ENCODE data around the gene SMPD3. TPM values are rescaled to one million over a fixed set of nuclear protein-coding genes. Genes with fewer than 3 reads are reported as not detected.

SMPD3 gene
- total RNA-seq, 1 experiment from 2014 or later = 1.4 TPM

- TF ChIP-seq, protein P1, sequence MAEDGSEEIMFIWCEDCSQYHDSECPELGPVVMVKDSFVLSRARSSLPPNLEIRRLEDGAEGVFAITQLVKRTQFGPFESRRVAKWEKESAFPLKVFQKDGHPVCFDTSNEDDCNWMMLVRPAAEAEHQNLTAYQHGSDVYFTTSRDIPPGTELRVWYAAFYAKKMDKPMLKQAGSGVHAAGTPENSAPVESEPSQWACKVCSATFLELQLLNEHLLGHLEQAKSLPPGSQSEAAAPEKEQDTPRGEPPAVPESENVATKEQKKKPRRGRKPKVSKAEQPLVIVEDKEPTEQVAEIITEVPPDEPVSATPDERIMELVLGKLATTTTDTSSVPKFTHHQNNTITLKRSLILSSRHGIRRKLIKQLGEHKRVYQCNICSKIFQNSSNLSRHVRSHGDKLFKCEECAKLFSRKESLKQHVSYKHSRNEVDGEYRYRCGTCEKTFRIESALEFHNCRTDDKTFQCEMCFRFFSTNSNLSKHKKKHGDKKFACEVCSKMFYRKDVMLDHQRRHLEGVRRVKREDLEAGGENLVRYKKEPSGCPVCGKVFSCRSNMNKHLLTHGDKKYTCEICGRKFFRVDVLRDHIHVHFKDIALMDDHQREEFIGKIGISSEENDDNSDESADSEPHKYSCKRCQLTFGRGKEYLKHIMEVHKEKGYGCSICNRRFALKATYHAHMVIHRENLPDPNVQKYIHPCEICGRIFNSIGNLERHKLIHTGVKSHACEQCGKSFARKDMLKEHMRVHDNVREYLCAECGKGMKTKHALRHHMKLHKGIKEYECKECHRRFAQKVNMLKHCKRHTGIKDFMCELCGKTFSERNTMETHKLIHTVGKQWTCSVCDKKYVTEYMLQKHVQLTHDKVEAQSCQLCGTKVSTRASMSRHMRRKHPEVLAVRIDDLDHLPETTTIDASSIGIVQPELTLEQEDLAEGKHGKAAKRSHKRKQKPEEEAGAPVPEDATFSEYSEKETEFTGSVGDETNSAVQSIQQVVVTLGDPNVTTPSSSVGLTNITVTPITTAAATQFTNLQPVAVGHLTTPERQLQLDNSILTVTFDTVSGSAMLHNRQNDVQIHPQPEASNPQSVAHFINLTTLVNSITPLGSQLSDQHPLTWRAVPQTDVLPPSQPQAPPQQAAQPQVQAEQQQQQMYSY (CRISPR knock-in tag; IDR thresholded peaks at IDR 0.05) = no peak
- TF ChIP-seq SOX15 (CRISPR knock-in tag; IDR thresholded peaks at IDR 0.05) = no peak
- TF ChIP-seq, protein P2, sequence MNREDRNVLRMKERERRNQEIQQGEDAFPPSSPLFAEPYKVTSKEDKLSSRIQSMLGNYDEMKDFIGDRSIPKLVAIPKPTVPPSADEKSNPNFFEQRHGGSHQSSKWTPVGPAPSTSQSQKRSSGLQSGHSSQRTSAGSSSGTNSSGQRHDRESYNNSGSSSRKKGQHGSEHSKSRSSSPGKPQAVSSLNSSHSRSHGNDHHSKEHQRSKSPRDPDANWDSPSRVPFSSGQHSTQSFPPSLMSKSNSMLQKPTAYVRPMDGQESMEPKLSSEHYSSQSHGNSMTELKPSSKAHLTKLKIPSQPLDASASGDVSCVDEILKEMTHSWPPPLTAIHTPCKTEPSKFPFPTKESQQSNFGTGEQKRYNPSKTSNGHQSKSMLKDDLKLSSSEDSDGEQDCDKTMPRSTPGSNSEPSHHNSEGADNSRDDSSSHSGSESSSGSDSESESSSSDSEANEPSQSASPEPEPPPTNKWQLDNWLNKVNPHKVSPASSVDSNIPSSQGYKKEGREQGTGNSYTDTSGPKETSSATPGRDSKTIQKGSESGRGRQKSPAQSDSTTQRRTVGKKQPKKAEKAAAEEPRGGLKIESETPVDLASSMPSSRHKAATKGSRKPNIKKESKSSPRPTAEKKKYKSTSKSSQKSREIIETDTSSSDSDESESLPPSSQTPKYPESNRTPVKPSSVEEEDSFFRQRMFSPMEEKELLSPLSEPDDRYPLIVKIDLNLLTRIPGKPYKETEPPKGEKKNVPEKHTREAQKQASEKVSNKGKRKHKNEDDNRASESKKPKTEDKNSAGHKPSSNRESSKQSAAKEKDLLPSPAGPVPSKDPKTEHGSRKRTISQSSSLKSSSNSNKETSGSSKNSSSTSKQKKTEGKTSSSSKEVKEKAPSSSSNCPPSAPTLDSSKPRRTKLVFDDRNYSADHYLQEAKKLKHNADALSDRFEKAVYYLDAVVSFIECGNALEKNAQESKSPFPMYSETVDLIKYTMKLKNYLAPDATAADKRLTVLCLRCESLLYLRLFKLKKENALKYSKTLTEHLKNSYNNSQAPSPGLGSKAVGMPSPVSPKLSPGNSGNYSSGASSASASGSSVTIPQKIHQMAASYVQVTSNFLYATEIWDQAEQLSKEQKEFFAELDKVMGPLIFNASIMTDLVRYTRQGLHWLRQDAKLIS (CRISPR knock-in tag; IDR thresholded peaks at IDR 0.05; ENCODE audit: borderline replicate concordance) = no peak
- TF ChIP-seq ZNF121 (CRISPR knock-in tag; IDR thresholded peaks at IDR 0.05) = no peak
- no peak for TF ChIP-seq NFE2L1 (CRISPR knock-in tag; IDR thresholded peaks at IDR 0.05)
- TF ChIP-seq FOXP1 (CRISPR knock-in tag; IDR thresholded peaks at IDR 0.05; ENCODE audit: borderline replicate concordance) = no peak
- TF ChIP-seq, protein P3, sequence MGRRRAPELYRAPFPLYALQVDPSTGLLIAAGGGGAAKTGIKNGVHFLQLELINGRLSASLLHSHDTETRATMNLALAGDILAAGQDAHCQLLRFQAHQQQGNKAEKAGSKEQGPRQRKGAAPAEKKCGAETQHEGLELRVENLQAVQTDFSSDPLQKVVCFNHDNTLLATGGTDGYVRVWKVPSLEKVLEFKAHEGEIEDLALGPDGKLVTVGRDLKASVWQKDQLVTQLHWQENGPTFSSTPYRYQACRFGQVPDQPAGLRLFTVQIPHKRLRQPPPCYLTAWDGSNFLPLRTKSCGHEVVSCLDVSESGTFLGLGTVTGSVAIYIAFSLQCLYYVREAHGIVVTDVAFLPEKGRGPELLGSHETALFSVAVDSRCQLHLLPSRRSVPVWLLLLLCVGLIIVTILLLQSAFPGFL (CRISPR knock-in tag; IDR thresholded peaks at IDR 0.05; ENCODE audit: borderline replicate concordance) = no peak
- TF ChIP-seq PRRX2 (CRISPR knock-in tag; IDR thresholded peaks at IDR 0.05) = no peak
These were observed 76.5 kb downstream of the SMPD3 start (continued) for GRCh38 chr16:68371706-68372380.

- DNase-seq (ENCODE audit: low spot score) (no peak), ATAC-seq (no peak)
- Mint-ChIP-seq H3K4me1 (peaks cover 18% of the 10 kb centered on the region), H3K27me3 (ENCODE audit: low read depth) (peaks cover 2% of the 10 kb centered on the region; the same call in 1 of the 2 replicates), H3K36me3 (no peaks in the 10 kb centered on the region), H3K9me3 (no peaks in the 10 kb centered on the region), H3K4me3 (no peak overlapping the region), H3K27ac (no peak overlapping the region)
- POLR2A ChIA-PET = interaction anchor here (0.9 kb wide), 1 partner anchor 38 kb away, joined by 3 read pairs; no protein-coding TSS in a partner anchor
- CTCF ChIA-PET = interaction anchor here (1.0 to 1.4 kb wide), 5 partner anchors 10 to 139 kb away, joined by 3 to 5 read pairs (median 4); no protein-coding TSS in a partner anchor
- TF ChIP-seq, protein P1 (CRISPR knock-in tag; IDR thresholded peaks at IDR 0.05) = no peak
- TF ChIP-seq ZNF121 (CRISPR knock-in tag; IDR thresholded peaks at IDR 0.05) = no peak
- no peak for TF ChIP-seq NR2C2 (CRISPR knock-in tag; IDR thresholded peaks at IDR 0.05)
- no peak for TF ChIP-seq TEAD4 (CRISPR knock-in tag; IDR thresholded peaks at IDR 0.05)
- TF ChIP-seq, protein P4, sequence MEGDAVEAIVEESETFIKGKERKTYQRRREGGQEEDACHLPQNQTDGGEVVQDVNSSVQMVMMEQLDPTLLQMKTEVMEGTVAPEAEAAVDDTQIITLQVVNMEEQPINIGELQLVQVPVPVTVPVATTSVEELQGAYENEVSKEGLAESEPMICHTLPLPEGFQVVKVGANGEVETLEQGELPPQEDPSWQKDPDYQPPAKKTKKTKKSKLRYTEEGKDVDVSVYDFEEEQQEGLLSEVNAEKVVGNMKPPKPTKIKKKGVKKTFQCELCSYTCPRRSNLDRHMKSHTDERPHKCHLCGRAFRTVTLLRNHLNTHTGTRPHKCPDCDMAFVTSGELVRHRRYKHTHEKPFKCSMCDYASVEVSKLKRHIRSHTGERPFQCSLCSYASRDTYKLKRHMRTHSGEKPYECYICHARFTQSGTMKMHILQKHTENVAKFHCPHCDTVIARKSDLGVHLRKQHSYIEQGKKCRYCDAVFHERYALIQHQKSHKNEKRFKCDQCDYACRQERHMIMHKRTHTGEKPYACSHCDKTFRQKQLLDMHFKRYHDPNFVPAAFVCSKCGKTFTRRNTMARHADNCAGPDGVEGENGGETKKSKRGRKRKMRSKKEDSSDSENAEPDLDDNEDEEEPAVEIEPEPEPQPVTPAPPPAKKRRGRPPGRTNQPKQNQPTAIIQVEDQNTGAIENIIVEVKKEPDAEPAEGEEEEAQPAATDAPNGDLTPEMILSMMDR (IDR thresholded peaks at IDR 0.05) = no peak
- no peak for TF ChIP-seq TEAD1 (CRISPR knock-in tag; IDR thresholded peaks at IDR 0.05)
- TF ChIP-seq, protein P5, sequence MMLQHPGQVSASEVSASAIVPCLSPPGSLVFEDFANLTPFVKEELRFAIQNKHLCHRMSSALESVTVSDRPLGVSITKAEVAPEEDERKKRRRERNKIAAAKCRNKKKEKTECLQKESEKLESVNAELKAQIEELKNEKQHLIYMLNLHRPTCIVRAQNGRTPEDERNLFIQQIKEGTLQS (CRISPR knock-in tag; conservative IDR thresholded peaks at IDR 0.05) = no peak
- TF ChIP-seq OVOL2 (CRISPR knock-in tag; IDR thresholded peaks at IDR 0.05; ENCODE audit: borderline replicate concordance) = no peak
- TF ChIP-seq, protein P6, sequence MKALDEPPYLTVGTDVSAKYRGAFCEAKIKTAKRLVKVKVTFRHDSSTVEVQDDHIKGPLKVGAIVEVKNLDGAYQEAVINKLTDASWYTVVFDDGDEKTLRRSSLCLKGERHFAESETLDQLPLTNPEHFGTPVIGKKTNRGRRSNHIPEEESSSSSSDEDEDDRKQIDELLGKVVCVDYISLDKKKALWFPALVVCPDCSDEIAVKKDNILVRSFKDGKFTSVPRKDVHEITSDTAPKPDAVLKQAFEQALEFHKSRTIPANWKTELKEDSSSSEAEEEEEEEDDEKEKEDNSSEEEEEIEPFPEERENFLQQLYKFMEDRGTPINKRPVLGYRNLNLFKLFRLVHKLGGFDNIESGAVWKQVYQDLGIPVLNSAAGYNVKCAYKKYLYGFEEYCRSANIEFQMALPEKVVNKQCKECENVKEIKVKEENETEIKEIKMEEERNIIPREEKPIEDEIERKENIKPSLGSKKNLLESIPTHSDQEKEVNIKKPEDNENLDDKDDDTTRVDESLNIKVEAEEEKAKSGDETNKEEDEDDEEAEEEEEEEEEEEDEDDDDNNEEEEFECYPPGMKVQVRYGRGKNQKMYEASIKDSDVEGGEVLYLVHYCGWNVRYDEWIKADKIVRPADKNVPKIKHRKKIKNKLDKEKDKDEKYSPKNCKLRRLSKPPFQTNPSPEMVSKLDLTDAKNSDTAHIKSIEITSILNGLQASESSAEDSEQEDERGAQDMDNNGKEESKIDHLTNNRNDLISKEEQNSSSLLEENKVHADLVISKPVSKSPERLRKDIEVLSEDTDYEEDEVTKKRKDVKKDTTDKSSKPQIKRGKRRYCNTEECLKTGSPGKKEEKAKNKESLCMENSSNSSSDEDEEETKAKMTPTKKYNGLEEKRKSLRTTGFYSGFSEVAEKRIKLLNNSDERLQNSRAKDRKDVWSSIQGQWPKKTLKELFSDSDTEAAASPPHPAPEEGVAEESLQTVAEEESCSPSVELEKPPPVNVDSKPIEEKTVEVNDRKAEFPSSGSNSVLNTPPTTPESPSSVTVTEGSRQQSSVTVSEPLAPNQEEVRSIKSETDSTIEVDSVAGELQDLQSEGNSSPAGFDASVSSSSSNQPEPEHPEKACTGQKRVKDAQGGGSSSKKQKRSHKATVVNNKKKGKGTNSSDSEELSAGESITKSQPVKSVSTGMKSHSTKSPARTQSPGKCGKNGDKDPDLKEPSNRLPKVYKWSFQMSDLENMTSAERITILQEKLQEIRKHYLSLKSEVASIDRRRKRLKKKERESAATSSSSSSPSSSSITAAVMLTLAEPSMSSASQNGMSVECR (CRISPR knock-in tag; IDR thresholded peaks at IDR 0.05; ENCODE audit: borderline replicate concordance) = no peak
These were observed 77.0 kb downstream of the SMPD3 start for GRCh38 chr16:68371276-68371651.

Data from WTC11 (cell line).